ENCODE results near the gene NOX3. TPM values are rescaled to one million over a fixed set of nuclear protein-coding genes. Genes with fewer than 3 reads are reported as not detected.
"Not testable (repeated sequence)": the region's sequence is repeated elsewhere in the genome, so short reads cannot be mapped to it uniquely, and the experiment has no call there.

The NOX3 gene
- total RNA-seq, 2 donors from 2014 or later: not detected

- no peak overlapping the region for H3K27ac Mint-ChIP-seq
- DNase-seq (no peak), ATAC-seq (no peak)
- H3K4me3 Mint-ChIP-seq: no peak overlapping the region
- H3K4me1 Mint-ChIP-seq: no peaks in the 10 kb centered on the region
- H3K9me3 ChIP-seq (ENCODE audit: control insufficient read depth, low read length, poor library complexity, severe bottlenecking): no peaks in the 10 kb centered on the region
- H3K27me3 Mint-ChIP-seq: peaks cover under 1% of the 10 kb centered on the region
- H3K36me3 Mint-ChIP-seq (ENCODE audit: low read depth): no peaks in the 10 kb centered on the region
Observed at GRCh38 chr6:155378276-155378675, 77.4 kb downstream of the NOX3 start.

- H3K9me3 ChIP-seq (ENCODE audit: control insufficient read depth, low read length, poor library complexity, severe bottlenecking): no peaks in the 10 kb centered on the region
- H3K27me3 Mint-ChIP-seq: peaks cover 13% of the 10 kb centered on the region
Observed at GRCh38 chr6:155377061-155377460, 78.6 kb downstream of the NOX3 start.

GRCh38 chr6:155375801-155376200, 79.8 kb downstream of the NOX3 start:
- DNase-seq (no peak), ATAC-seq (no peak)
- no peaks in the 10 kb centered on the region for H3K9me3 ChIP-seq (ENCODE audit: control insufficient read depth, low read length, poor library complexity, severe bottlenecking)
- H3K27me3 Mint-ChIP-seq: peaks cover 17% of the 10 kb centered on the region
- no peaks in the 10 kb centered on the region for H3K4me1 Mint-ChIP-seq
- H3K27ac Mint-ChIP-seq: no peak overlapping the region
- no peak overlapping the region for H3K4me3 Mint-ChIP-seq
- no peaks in the 10 kb centered on the region for H3K36me3 Mint-ChIP-seq (ENCODE audit: low read depth)

More at GRCh38 chr6:155377061-155377460, 78.6 kb downstream of the NOX3 start:
- DNase-seq (no peak), ATAC-seq (no peak)
- no peaks in the 10 kb centered on the region for H3K4me1 Mint-ChIP-seq
- no peak overlapping the region for H3K27ac Mint-ChIP-seq
- H3K4me3 Mint-ChIP-seq: no peak overlapping the region
- H3K36me3 Mint-ChIP-seq (ENCODE audit: low read depth): no peaks in the 10 kb centered on the region

GRCh38 chr6:155374681-155375080, 81.0 kb downstream of the NOX3 start:
- Mint-ChIP-seq H3K4me1 (no peaks in the 10 kb centered on the region), H3K27me3 (peaks cover 21% of the 10 kb centered on the region), H3K36me3 (ENCODE audit: low read depth) (no peaks in the 10 kb centered on the region), H3K27ac (no peak overlapping the region), H3K4me3 (no peak overlapping the region)
- no peak for ATAC-seq
- no peak for DNase-seq
- H3K9me3 ChIP-seq (ENCODE audit: control insufficient read depth, low read length, poor library complexity, severe bottlenecking): no peaks in the 10 kb centered on the region

- H3K4me1 Mint-ChIP-seq: no peaks in the 10 kb centered on the region
- ATAC-seq (no peak), DNase-seq (no peak)
- H3K36me3 Mint-ChIP-seq (ENCODE audit: low read depth): no peaks in the 10 kb centered on the region
- no peaks in the 10 kb centered on the region for H3K9me3 ChIP-seq (ENCODE audit: control insufficient read depth, low read length, poor library complexity, severe bottlenecking)
- H3K27me3 Mint-ChIP-seq: peaks cover 30% of the 10 kb centered on the region
- H3K4me3 Mint-ChIP-seq: no peak overlapping the region
- H3K27ac Mint-ChIP-seq: no peak overlapping the region
Observed at GRCh38 chr6:155373276-155373675, 82.4 kb downstream of the NOX3 start.

GRCh38 chr6:155372256-155372655, 83.4 kb downstream of the NOX3 start:
- no peak overlapping the region for H3K27ac Mint-ChIP-seq
- no peak for ATAC-seq
- H3K36me3 Mint-ChIP-seq (ENCODE audit: low read depth): no peaks in the 10 kb centered on the region
- no peak for DNase-seq
- no peaks in the 10 kb centered on the region for H3K4me1 Mint-ChIP-seq
- H3K4me3 Mint-ChIP-seq: no peak overlapping the region
- no peaks in the 10 kb centered on the region for H3K9me3 ChIP-seq (ENCODE audit: control insufficient read depth, low read length, poor library complexity, severe bottlenecking)
- peaks cover 33% of the 10 kb centered on the region for H3K27me3 Mint-ChIP-seq

GRCh38 chr6:155371230-155371629, 84.4 kb downstream of the NOX3 start:
- H3K36me3 Mint-ChIP-seq (ENCODE audit: low read depth): no peaks in the 10 kb centered on the region
- H3K27me3 Mint-ChIP-seq: peaks cover 38% of the 10 kb centered on the region
- no peak overlapping the region for H3K27ac Mint-ChIP-seq
- H3K4me1 Mint-ChIP-seq: peaks cover 2% of the 10 kb centered on the region
- no peak for ATAC-seq
- DNase-seq: no peak
- no peak overlapping the region for H3K4me3 Mint-ChIP-seq
- no peaks in the 10 kb centered on the region for H3K9me3 ChIP-seq (ENCODE audit: control insufficient read depth, low read length, poor library complexity, severe bottlenecking)

- no peaks in the 10 kb centered on the region for H3K9me3 ChIP-seq (ENCODE audit: control insufficient read depth, low read length, poor library complexity, severe bottlenecking)
- Mint-ChIP-seq H3K4me3 (no peak overlapping the region), H3K27me3 (peaks cover 25% of the 10 kb centered on the region), H3K36me3 (ENCODE audit: low read depth) (peaks cover 2% of the 10 kb centered on the region), H3K27ac (no peak overlapping the region), H3K4me1 (peaks cover 3% of the 10 kb centered on the region)
- ATAC-seq (no peak), DNase-seq (no peak)
Observed at GRCh38 chr6:155366325-155366724, 89.3 kb downstream of the NOX3 start.

- Mint-ChIP-seq H3K27me3 (peaks cover 24% of the 10 kb centered on the region), H3K27ac (no peak overlapping the region), H3K36me3 (ENCODE audit: low read depth) (peaks cover 2% of the 10 kb centered on the region), H3K4me1 (peaks cover 3% of the 10 kb centered on the region), H3K4me3 (no peak overlapping the region)
- no peak for DNase-seq
- no peak for ATAC-seq
- no peaks in the 10 kb centered on the region for H3K9me3 ChIP-seq (ENCODE audit: control insufficient read depth, low read length, poor library complexity, severe bottlenecking)
Observed at GRCh38 chr6:155364844-155365437, 90.7 kb downstream of the NOX3 start.

GRCh38 chr6:155364021-155364420, 91.6 kb downstream of the NOX3 start:
- H3K36me3 Mint-ChIP-seq (ENCODE audit: low read depth); H3K27ac Mint-ChIP-seq; H3K9me3 ChIP-seq (ENCODE audit: control insufficient read depth, low read length, poor library complexity, severe bottlenecking); ATAC-seq; H3K4me3 Mint-ChIP-seq; H3K4me1 Mint-ChIP-seq; DNase-seq: not testable (repeated sequence)
- H3K27me3 Mint-ChIP-seq: peaks cover 15% of the 10 kb centered on the region

- not testable (repeated sequence) for ATAC-seq; H3K36me3 Mint-ChIP-seq (ENCODE audit: low read depth); DNase-seq; H3K4me3 Mint-ChIP-seq; H3K27ac Mint-ChIP-seq; H3K9me3 ChIP-seq (ENCODE audit: control insufficient read depth, low read length, poor library complexity, severe bottlenecking); H3K4me1 Mint-ChIP-seq
- H3K27me3 Mint-ChIP-seq: peaks cover 13% of the 10 kb centered on the region
Observed at GRCh38 chr6:155362968-155363632, 92.5 kb downstream of the NOX3 start.

GRCh38 chr6:155354167-155354566, 101.5 kb downstream of the NOX3 start:
- no peaks in the 10 kb centered on the region for H3K27me3 Mint-ChIP-seq
- H3K9me3 ChIP-seq (ENCODE audit: control insufficient read depth, low read length, poor library complexity, severe bottlenecking): peaks cover 5% of the 10 kb centered on the region
- H3K36me3 Mint-ChIP-seq (ENCODE audit: low read depth): peaks cover 3% of the 10 kb centered on the region
- DNase-seq (no peak), ATAC-seq (no peak)
- H3K4me1 Mint-ChIP-seq: no peaks in the 10 kb centered on the region
- no peak overlapping the region for H3K27ac Mint-ChIP-seq
- H3K4me3 Mint-ChIP-seq: no peak overlapping the region

- no peak overlapping the region for H3K4me3 Mint-ChIP-seq
- DNase-seq (no peak), ATAC-seq (no peak)
- H3K4me1 Mint-ChIP-seq: no peaks in the 10 kb centered on the region
- no peaks in the 10 kb centered on the region for H3K27me3 Mint-ChIP-seq
- peaks cover 3% of the 10 kb centered on the region for H3K36me3 Mint-ChIP-seq (ENCODE audit: low read depth)
- no peak overlapping the region for H3K27ac Mint-ChIP-seq
- peaks cover 3% of the 10 kb centered on the region for H3K9me3 ChIP-seq (ENCODE audit: control insufficient read depth, low read length, poor library complexity, severe bottlenecking)
Observed at GRCh38 chr6:155352811-155353210, 102.8 kb downstream of the NOX3 start.

- no peak for ATAC-seq
- peaks cover 3% of the 10 kb centered on the region for H3K9me3 ChIP-seq (ENCODE audit: control insufficient read depth, low read length, poor library complexity, severe bottlenecking)
- Mint-ChIP-seq H3K4me1 (no peaks in the 10 kb centered on the region), H3K27ac (no peak overlapping the region), H3K36me3 (ENCODE audit: low read depth) (peaks cover 3% of the 10 kb centered on the region), H3K27me3 (no peaks in the 10 kb centered on the region), H3K4me3 (no peak overlapping the region)
- DNase-seq: no peak
Observed at GRCh38 chr6:155352130-155352420, 103.6 kb downstream of the NOX3 start.
